Ureter (tissue), 1 donor: ENCODE results near the gene EIF3F. TPM values are rescaled to one million over a fixed set of nuclear protein-coding genes. Genes with fewer than 3 reads are reported as not detected.
A peak's percentile ranks its signal among the peaks of the same experiment; 100 is the strongest.

Source experiments
- DNase-seq: peaks from one replicate; pipeline ENCODE4 v3.0.0-alpha.2; 2020; ENCODE audit warnings: low spot score
- total RNA-seq: library from RNA; stranded (reverse); gene quantifications from one replicate; pipeline ENCODE4 v1.2.4, GENCODE V29; 2023
- donor health status: DM: yes; HTN: yes; CAD: no.

EIF3F gene
- total RNA-seq, 1 donor from 2014 or later, result 247 TPM

DNA sequence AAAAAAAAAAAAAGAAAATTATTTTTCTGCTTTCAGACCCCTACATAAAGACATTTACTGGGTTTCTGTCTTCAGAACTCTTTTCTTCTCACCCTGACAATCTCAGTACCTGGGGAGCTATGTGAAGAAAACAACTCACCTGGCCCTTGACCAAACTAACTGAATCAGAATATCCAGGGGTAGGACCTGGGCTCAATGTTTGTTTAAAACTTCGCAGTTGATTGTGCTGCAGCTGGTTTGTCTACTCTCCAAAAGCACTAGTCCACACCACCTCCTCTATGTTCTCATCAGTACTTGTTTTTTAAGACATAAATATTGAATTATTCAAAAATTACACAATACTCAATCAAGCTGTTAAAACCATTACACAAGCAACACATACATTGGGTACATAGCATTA, 34.8 kb downstream of the EIF3F start:
- DNase-seq, result no peak

DNA sequence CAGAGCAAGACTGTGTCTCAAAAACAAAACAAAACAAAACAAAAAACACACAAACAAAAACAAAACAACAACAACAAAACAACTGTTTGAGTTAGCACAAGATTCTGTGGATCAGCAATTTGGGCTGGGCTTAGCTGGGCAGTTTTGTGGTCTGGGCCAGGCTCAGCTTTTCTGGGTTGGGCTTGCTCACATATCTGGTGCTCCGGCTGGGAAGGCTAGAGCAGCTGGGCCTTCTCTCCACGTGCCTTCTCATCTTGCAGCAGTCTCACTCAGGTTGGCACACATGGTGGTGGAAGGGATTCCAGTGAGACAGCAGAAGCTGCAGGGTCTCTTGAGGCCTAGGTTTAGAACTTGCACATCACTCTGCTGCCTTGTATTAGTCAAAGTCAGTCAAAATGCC, 35.7 kb downstream of the EIF3F start:
- peak; percentile 35 for DNase-seq

DNA sequence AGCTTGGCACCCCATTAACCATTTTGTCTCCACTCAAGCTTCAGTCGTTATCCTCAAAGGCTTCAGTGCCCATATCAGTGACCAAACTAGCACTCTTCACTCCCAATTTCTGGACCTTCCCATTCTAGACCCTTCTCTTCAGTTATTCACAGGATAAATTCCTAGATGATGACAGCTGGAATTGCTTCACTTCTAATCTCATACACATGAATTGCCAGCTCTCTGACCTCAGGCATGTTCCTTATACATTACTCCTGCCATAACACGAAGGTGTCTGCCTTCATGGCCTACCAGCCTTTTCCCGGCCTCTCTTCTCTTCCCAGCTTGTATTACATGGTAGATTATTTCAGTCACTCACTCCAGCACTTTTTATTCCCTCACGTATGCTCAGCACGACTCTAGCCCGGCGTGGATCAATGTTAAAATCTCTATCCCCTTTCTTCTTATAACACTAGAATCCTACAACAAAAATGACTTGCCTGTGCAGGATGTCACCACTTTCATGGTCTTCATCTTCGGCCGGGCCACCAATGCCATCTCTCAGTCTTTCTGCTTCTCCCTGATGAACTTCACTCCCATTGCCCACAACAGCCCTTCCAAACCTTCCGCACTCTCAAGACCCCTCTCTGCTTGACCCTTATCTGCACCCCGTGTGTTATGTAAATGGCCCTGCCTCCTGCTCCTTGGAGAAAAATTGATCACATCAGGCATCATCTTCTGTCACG, 36.9 kb downstream of the EIF3F start:
- no peak for DNase-seq

DNA sequence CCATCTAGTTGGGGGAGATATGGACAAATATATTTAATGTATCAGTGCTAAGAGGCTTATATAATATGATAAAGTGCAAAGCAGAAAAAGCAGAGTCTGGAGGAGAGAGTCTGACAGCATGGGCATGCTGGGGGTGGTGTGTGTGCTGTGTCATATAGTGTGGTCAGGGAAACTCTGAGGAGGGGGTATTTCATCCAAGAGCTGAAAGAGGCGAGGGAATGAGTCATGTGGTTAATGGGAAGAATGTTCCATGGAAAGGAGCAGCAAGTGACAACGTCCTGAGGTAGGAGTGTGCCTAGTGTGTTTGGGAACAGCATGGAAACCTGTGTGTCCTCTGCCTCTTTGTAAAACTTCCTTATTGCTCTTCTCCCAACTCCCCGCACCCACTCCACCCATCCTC, 38.0 kb downstream of the EIF3F start:
- no peak for DNase-seq

DNA sequence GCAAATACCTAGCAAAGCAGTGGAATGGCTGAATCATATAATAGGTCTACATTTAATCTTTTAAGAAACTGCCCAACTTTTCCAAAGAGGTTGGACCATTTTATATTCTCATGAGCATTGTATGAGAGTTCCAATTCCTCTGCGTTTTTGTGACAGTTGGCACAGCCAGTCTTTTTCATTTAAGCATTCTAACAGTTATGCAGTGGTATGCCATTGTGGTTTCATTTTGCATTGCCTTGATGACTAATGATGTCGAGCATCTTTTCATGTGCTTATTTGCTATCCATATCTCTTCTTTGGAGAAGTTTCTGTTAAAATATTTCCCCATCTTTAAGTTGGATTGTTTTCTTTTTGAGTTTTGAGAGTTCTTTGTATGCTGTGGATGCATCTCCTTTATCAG, 38.7 kb downstream of the EIF3F start:
- no peak for DNase-seq

DNA sequence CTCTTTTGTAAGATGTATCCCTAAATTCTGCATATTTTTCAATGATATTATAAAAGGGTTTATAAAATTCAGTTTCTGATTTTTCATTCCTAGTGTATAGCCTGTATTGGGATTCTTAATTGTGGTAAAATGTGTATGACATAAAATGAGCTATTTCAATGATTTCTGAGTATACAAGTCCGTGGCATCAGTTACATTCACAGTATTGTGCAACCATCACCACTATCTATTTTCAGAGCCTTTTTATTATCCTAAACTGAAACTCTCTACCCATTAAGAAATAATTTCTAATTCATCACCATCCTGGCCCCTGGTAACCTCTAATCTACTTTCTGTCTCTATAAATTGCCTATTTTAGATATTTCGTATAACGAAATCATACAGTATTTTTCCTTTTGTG, 39.8 kb downstream of the EIF3F start:
- no peak for DNase-seq

DNA sequence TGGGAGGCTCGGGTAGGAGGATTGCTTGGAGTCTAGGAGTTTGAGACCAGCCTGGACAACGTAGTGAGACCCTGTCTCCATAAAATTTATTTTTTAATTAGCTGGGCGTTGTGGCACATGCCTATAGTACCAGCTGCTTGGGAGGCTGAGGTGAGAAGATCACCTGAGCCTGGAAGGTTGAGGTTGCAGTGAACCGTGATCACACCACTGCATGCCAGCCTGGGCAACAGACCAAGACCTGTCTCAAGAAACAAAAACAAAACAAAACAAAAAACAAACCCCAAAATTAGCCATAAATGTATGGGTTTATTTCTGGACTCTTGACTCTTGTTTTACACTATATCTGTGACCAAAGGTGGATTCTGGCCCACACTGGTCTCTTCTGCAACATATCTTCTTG, 41.6 kb downstream of the EIF3F start:
- DNase-seq, result no peak

DNA sequence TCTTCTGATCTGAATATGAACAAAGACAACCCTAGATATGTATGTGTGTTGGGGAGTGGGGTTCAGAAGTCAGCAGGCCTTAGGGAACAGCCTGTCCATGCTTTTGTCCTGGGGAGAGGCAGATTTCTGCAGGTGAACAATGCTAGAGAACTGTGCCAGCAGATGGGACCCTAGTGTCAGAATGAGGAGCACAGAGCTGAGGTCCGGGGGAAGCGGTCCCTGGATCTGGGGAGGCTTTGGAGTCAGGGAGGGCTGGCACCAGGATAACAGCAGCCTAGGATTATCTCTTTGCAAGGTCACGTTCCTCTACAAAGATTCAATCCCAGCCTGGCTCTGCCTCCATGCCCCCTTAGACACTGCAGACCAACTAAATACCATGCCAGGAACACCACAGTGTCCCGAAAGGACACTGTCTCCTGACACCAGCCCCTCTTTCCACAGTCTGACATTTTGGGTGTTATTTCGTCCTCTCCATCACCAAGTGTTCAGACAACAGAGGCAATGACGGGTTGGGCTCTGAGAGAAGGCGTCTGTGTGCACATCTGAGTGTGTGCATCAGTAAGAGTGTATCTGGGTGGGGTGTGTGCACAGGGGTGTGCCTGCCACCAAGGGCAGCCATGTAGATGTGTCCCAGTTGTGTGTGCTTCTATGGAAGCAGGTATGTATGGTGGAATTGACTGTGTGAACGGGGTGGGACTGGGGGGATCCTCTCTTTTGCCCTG, 43.5 kb downstream of the EIF3F start:
- DNase-seq, result no peak

DNA sequence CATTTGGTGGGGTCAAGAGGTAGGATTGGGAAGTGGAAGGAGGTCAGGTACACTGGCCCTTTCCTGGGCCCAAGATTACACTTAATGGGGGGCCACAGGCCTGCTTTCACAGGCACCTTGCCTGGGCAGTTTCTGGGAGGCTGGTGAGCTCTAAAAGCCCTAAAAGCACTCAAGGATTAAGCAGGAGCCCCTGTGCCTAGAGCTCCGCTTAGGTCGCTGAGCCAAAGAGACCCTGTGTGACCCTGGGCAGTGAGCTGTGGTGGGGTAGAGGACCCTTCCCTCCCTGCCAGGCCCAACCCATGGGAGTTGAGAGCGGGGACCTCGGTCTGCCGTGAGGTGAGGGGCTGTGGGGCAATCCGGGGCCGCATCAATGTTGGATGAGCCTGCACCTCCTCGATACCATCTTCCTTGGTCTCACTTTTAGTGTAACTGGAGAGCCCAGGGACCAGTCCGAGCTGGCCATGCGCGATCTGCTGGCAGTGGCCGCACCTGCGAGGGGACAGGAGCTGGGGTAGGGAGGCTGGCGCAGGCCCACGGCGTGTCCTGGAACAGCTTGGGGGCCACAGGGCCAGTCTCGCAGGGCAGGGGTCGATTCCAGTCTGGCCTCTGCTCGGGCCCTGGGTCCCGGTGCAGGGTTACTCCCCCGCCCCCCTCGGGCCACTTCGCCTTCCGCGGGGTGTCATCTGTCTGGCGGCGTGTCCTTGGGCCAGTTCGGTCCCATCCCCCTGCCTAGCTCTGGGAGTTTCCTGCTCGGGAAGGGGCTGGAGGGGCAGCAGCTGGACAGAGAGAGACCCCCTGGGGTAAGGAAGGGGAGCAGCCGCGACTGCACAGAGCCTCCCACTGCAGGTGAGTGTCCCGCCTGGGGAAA, 44.3 kb downstream of the EIF3F start:
- DNase-seq, result no peak

DNA sequence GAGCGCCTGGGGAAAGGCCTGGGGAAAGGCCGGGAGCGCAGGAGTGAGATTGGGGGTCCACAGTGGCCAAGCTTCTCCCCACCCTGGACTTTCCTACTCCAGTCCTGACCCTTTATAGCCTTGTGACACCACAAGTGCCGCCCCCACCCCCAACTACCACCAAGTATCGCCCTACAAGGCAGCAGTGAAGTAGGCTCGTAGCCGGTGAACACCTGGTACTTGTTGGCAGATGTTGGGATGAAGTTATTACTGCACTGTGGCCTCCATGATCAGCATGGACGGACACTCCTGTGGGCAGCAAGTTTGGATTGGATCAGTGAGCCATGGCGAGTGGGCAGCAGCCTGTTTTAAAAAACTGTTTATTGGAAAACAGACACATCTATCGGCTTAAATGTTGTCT, 45.0 kb downstream of the EIF3F start:
- no peak for DNase-seq

DNA sequence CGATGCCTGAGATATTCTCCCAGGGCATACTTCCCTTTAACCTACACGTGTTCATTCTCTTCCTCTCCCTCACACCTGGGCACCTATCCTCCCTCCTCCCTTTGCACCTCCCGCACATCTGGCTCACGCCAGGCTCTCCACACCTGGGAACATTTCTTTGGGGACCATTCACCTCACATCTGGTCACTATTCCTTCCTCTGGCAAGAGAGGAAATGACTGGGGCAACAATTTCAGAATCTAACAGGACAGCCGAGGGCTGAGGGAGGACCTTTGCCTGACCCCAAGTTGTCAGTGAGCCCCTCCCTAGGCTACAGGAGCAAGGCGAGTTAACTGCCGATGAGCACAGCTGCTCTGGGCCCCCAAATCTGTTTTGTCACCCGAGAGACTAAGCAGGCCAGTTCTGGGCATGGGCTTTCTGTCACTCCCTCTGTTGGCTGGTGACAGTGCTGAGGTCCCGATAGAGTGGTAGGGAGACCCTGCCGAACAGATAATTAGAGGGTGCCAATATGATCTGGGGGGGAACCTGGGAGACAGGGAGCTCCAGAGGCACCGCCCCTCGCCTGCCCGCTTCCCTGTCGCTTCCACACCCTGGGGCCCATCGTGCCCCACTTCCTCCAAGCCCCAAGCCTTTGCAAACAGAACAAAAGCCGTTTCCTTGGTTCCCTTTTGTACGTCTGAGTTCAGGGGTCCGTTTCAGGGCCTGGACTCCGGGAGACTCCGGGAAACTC, 45.6 kb downstream of the EIF3F start:
- no peak for DNase-seq

DNA sequence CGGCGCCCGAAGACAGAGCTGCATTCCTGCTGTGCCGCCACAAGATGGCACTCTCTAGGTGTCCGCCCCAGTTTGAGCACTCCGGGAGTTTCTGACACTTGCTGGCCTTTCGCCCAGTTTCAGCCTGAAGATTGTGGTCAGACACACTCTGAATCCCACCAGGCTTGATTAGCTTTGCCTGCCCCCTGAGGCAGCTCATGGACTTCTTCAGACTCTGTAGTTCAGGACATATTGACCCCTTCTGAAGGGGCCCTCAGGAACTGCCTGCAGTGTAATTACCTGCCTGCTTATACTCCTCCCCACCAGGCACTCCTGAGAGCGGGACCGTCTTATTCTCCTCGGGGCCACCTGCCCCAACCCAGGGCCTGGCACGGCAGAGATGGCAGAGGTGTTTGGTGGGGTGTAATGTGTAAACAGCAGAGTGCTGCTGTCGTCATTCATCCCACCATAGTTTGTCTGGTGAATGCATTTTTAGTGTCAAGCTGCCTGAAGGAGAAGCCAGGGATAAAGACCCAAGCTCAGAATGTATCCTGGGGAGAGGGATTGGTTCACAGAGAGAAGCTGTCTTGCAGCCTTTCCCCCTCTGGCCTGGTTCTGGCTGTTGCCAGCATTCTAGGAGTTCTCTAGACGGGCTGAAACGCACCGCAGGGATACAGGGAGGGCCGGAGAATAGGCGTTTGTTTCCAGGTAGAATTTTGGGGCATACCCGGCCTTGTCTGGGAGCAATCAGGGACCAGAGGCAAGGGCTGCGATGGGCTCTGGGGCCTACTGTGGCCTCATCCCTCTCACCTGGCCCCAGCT, 46.4 kb downstream of the EIF3F start:
- DNase-seq, result peak; percentile 88

DNA sequence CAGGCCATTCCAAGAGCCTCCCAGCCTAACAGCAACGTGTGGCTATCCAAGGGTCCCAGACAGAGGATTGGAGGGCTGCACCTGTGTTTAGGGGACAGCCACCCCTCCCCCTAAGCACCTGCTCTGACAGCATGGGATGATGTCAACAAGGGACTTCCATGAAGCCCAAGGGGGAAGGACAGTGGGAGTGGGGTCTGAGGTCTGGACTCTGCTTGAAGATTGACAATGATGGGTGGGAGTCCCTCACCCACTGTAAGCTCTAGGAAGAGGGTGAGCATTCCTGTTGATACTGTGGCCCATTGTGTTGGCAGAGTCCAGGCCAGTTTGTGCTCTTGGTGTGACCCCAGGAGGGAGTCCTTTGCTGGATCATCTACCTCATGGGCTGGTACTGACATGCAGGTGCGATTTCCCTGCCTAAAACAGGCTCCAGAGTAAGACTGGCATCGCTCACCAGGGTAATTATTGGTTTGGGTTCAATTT, 47.0 kb downstream of the EIF3F start:
- no peak for DNase-seq

DNA sequence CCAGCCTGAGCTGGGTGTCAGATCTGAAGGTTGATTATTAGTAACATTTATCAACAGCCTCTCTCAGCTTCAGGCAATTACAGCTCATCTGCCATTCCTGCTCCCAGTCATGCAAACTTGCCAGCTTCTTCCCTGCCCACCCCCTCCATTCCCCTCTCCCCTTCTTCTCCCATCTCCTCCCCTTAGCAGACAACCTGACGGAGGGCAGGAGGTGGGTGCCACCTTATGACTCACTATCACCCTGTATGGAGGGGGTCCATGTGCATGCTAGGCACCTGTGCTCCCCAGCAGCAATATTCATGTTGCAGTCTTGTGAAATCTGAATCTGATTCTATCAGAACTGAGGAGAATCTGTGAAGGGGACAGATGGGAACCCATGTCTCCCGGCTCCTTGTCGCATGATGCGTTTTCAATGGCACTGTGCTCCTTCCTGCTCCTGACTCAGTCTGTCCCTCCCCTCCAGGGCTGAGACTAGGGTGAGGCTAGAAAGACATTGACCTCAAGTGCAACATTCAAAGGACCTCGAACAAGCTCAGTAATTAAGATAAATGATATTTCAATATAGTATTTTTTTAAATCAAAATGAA, 47.6 kb downstream of the EIF3F start:
- no peak for DNase-seq

DNA sequence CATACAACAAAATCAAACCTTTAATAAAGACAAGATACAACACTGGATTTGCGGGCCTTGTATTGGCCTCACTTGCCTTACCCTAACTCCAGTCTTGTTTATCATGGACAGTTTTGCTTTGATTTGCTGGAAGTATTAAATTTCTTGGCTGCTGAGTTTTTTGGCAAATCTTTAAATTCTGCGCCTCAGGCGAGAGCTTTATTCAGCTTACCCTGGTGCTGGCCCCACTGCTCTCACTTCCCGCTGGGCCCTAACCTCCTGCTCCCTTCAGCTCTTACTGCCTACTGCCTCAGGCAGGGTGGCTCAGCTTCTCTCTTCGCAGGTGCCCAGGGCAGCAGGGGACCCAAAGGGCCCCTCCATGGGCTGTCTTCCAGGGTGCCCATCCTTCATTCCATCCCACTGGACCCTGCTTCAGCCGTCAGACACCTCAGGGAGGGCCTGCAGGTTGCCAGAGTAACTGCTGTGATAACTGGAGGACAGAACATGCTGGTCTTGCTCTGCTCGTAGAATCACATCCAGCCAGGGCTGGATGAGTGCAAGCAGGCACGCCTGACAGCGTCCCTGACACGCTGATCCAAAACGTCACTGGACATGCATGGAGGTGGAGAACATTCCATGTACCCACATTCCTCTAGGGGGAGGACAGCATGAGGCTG, 48.2 kb downstream of the EIF3F start:
- no peak for DNase-seq

DNA sequence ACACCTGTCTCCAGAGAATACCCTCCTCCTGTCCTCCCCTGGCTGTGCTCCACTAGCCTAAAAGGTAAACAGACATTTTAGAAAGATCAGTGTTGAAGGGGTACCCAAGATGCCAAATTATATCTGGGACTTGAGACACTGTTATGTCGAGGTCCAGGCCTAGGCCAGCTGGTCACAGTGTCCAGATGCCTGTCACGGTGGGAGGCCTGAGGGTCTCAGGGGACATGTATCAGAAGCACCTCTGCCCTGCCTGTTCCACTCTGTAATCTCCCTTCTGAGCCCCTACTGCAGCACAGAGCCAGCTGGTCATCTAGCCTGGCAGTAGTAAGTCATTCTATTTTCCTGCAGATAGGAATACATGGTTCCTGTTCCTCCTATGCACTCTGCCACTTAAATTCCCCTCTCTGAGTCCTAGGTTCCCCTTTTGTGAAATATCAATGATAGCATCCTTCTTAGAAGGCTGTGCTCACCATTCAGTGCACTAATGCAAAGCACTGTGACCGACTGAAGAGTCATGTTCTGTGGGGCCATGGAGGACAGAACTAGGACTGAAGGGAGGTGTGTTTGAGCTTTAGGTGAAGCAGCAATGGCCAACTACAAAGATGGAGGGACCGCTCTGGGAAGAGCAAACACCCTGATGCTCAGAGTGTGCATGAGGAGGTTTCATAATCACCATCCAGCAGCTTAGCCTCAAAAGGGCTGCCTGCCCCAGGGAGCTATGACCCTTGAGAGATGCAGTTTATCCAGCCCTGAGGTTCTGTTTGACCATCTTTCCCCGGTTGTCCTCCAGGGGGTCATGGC, 49.1 kb downstream of the EIF3F start:
- no peak for DNase-seq

DNA sequence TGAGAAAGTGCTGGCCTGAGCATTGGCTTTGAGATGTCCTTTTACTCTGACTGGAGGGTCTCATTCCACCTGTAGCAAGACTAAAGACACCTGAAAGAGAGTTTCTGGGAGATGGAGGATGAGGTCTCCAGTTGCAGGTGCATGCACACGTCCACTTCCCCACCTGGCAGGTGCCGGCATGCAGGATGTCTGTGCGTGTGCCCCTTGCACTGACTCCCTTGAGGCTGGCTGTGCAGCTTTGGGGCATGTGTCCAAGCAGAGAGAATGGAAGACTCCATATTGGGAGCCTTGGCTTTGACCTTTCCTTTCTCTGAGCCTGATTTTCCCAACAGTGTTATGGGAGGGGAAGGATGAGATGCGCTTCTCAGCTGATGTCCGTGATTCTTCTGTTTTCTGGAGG, 49.8 kb downstream of the EIF3F start:
- no peak for DNase-seq

DNA sequence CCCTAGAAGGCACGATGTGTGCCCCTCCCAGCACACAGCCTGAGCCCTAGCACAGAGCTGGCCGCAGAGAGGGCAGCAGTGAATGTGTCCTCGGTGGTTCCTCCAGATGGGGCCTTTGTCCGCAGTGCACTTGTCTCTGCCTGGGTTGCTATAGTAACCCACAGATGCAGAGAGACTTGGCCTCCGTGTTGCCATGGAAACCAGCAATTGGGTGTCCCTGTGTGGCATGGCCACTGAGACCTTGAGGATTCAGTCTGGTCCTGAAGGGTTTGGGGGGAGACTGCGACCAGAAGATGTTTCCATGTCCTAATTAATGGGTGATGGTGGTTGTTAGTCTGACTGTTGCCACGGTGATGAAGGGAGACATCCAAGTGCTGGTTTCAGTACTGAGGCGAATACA, 51.3 kb downstream of the EIF3F start:
- no peak for DNase-seq
